GM12864 (cell line): ENCODE data around the gene RTCB.
"Not testable (repeated sequence)": the region's sequence is repeated elsewhere in the genome, so short reads cannot be mapped to it uniquely, and the experiment has no call there.

ENCODE experiments used
- DNase-seq: peaks from one replicate; pipeline ENCODE4 v3.0.0-alpha.2; 2011; ENCODE audit warnings: low read depth
- H3K4me3 ChIP-seq: 2 replicates; pipeline ENCODE4 v1.5.1; 2011; ENCODE audit warnings: mild to moderate bottlenecking, low read depth, low read length, control low read depth
- CTCF ChIP-seq: IDR thresholded peaks from 2 replicates; pipeline ENCODE4 v1.5.1; 2011; ENCODE audit warnings: low read depth, mild to moderate bottlenecking, moderate library complexity, low read length, control low read depth, inconsistent platforms; ENCODE audit errors: missing control alignments

The RTCB gene

GRCh38 chr22:32354360-32355351 lies 57.4 kb downstream of the RTCB start:
- TF ChIP-seq CTCF, result no peak
- H3K4me3 ChIP-seq, result no peak overlapping the region
- no peak for DNase-seq

DNA sequence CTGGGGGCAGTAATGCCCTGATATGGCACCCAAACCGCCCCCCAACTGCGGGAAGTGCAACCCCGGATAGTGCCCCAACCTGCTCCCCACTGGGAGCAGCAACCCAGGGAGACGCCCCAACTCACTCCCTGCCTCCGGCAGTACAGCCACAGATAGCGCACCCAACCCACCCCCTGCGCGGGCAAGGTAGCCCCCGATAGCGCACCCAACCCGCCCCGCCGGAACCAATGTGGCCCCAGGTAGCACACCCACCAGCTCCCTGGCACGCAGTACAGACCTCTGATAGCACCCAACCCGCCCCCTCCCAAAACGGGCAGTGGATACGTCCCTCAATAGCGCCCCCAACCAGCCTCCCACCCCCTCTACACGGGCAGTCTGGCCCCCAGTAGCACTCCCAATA lies 58.2 kb downstream of the RTCB start:
- no peak for DNase-seq
- no peak overlapping the region for H3K4me3 ChIP-seq
- TF ChIP-seq CTCF, result no peak

DNA sequence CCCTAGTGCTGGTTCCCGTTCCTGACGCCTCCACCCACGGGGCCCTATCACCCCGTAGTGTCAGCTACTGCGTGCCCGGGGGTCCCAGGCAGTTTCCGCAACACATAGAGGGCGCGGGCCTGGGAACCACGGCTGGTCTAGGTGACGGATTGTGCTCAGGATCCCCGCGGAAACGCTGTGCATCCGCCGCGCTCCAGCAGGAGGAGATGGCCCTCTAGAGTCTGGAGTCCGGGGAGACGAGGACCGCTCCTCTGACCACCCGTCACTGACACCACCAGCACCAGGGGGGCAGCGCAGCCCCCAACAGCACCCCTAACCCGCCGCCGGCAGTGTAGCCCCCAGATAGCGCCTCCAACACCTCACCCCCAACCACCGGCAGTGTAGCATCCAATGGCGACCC lies 58.8 kb downstream of the RTCB start:
- TF ChIP-seq CTCF, result no peak
- no peak overlapping the region for H3K4me3 ChIP-seq
- no peak for DNase-seq

DNA sequence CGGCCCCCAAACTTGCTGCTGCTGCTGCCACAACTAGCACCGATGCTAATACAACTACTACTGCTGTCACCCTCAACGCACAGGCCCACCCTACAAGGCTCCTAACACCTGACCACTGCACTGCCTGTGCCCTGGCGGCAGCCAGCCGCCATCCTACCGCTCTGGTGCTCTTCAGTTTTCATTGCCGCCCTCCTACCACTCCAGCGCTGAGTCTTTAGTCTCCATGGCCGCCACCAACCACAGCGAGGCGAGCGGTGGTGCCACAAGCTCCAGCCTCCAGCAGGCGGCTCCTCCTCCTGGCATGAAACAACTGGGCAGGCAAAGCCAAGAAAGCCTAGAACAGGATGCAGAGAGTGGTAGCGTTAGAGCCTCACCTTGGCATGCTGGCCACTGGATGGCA lies 59.4 kb downstream of the RTCB start:
- H3K4me3 ChIP-seq, result no peak overlapping the region
- TF ChIP-seq CTCF, result no peak
- DNase-seq, result no peak

GRCh38 chr22:32351875-32352274 lies 60.2 kb downstream of the RTCB start:
- not testable (repeated sequence) for DNase-seq, H3K4me3 ChIP-seq

GRCh38 chr22:32348031-32348611 lies 63.9 kb downstream of the RTCB start:
- no peak for TF ChIP-seq CTCF
- no peak for DNase-seq
- no peak overlapping the region for H3K4me3 ChIP-seq

- H3K4me3 ChIP-seq, result no peak overlapping the region
- TF ChIP-seq CTCF, result no peak
- DNase-seq, result no peak
These were observed 68.1 kb downstream of the RTCB start for GRCh38 chr22:32343941-32344340.
